ENCODE measurements around the gene SPINT2. TPM values are rescaled to one million over a fixed set of nuclear protein-coding genes. Genes with fewer than 3 reads are reported as not detected.
A peak's percentile ranks its signal among the peaks of the same experiment; 100 is the strongest.

SPINT2 gene
- total RNA-seq, 2 donors from 2014 or later, result 266 to 305 TPM

DNA sequence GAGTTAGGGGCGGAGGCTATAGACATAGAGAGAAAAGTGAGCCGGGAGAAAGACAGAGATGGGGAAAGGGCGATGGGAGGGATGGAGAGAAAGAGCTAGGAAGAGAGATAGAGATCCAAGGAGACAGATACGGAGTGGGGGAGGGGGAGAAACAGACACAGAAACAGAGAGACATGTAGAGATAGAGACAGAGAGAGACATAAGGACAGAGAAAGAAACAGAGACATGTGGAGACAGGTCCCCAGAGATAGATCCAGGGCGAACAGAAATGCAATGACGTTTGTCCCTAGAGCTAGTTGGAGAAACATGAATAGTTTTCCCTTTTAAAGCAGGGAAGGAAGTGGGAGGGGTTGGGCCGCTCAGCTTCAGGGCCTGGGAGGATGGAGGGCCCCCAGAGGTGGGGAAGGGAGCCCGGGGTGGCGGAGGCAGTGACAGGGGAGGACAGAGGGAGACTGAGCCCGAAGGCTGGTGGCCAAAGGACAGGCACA lies 12.8 kb upstream of the SPINT2 start:
- no peak overlapping the region for H3K4me3 ChIP-seq
- intact Hi-C loops (cut with DNase I), result no loop called here
- 31 to 38% methylated on average over 10 of the region's 10 CpGs for WGBS, 2 donors
- no peaks in the 10 kb centered on the region for H3K9me3 ChIP-seq
- no peak for ATAC-seq
- peak overlapping the region in 3 of 4 donors; percentile 48 to 62 (median 53) for H3K27ac ChIP-seq
- H3K36me3 ChIP-seq (replicated peaks in 1 of 2; ENCODE audit: insufficient read depth in 1 of 2, low read depth in 2 of 2), result no peaks in the 10 kb centered on the region
- H3K4me1 ChIP-seq, result peaks cover 44% of the 10 kb centered on the region
- DNase-seq, result peak in 1 of 4 donors; percentile 24
- H3K27me3 ChIP-seq, result peaks cover 0 to 4% of the 10 kb centered on the region in 2 donors
- TF ChIP-seq CTCF (IDR thresholded peaks at IDR 0.05) (no peak), POLR2A (IDR thresholded peaks at IDR 0.05) (no peak)

- no peak overlapping the region for H3K4me3 ChIP-seq
- peaks cover 0 to 4% of the 10 kb centered on the region in 2 donors for H3K27me3 ChIP-seq
- no peaks in the 10 kb centered on the region for H3K9me3 ChIP-seq
- 87 to 96% methylated on average over 5 of the region's 5 CpGs for WGBS, 2 donors
- DNase-seq, result no peak
- peak overlapping the region; percentile 12 to 62 (median 40) for H3K27ac ChIP-seq
- H3K4me1 ChIP-seq, result peaks cover 47% of the 10 kb centered on the region
- intact Hi-C loops (cut with DNase I), result no loop called here
- H3K36me3 ChIP-seq (replicated peaks in 1 of 2; ENCODE audit: insufficient read depth in 1 of 2, low read depth in 2 of 2), result no peaks in the 10 kb centered on the region
- no peak for TF ChIP-seq CTCF (IDR thresholded peaks at IDR 0.05)
- TF ChIP-seq POLR2A (IDR thresholded peaks at IDR 0.05), result no peak
- ATAC-seq, result no peak
Measured at GRCh38 chr19:38252385-38252784, 12.0 kb upstream of the SPINT2 start.

GRCh38 chr19:38252941-38253691 lies 11.3 kb upstream of the SPINT2 start:
- no peaks in the 10 kb centered on the region for H3K9me3 ChIP-seq
- WGBS, 2 donors, result 65 to 67% methylated on average over 6 to 21 of the region's 21 CpGs
- TF ChIP-seq CTCF (IDR thresholded peaks at IDR 0.05) (no peak), POLR2A (IDR thresholded peaks at IDR 0.05) (no peak)
- peak overlapping the region in 3 of 4 donors; percentile 26 to 62 (median 28) for H3K27ac ChIP-seq
- no peak for ATAC-seq
- no peaks in the 10 kb centered on the region for H3K36me3 ChIP-seq (replicated peaks in 1 of 2; ENCODE audit: insufficient read depth in 1 of 2, low read depth in 2 of 2)
- H3K27me3 ChIP-seq, result peaks cover 0 to 4% of the 10 kb centered on the region in 2 donors
- intact Hi-C loops (cut with DNase I), result no loop called here
- DNase-seq, result peak in 1 of 4 donors; percentile 14
- no peak overlapping the region for H3K4me3 ChIP-seq
- H3K4me1 ChIP-seq, result peaks cover 47% of the 10 kb centered on the region

- H3K27ac ChIP-seq, result peak overlapping the region in 2 of 4 donors; percentile 26 to 28
- no peak for DNase-seq
- H3K36me3 ChIP-seq (replicated peaks in 1 of 2; ENCODE audit: insufficient read depth in 1 of 2, low read depth in 2 of 2), result no peaks in the 10 kb centered on the region
- H3K4me3 ChIP-seq, result no peak overlapping the region
- WGBS, 2 donors, result 86 to 88% methylated on average over 1 to 5 of the region's 5 CpGs
- no peak for ATAC-seq
- intact Hi-C loops (cut with DNase I), result no loop called here
- peaks cover 0 to 4% of the 10 kb centered on the region in 2 donors for H3K27me3 ChIP-seq
- H3K4me1 ChIP-seq, result peaks cover 47% of the 10 kb centered on the region
- no peaks in the 10 kb centered on the region for H3K9me3 ChIP-seq
- no peak for TF ChIP-seq POLR2A (IDR thresholded peaks at IDR 0.05)
- no peak for TF ChIP-seq CTCF (IDR thresholded peaks at IDR 0.05)
Measured at GRCh38 chr19:38253788-38254187, 10.6 kb upstream of the SPINT2 start.
